GM12801 (cell line): ENCODE measurements around the gene MLLT10.

ENCODE experiments used
- TF ChIP-seq, protein P1 (sequence below): IDR thresholded peaks from one replicate; pipeline ENCODE4 v1.5.1; 2011; ENCODE audit warnings: control low read depth; ENCODE audit not compliant: insufficient read length; ENCODE audit errors: extremely low read depth

The MLLT10 gene

GRCh38 chr10:21528236-21529031 lies 5.6 kb upstream of the MLLT10 start:
- TF ChIP-seq, protein P1, sequence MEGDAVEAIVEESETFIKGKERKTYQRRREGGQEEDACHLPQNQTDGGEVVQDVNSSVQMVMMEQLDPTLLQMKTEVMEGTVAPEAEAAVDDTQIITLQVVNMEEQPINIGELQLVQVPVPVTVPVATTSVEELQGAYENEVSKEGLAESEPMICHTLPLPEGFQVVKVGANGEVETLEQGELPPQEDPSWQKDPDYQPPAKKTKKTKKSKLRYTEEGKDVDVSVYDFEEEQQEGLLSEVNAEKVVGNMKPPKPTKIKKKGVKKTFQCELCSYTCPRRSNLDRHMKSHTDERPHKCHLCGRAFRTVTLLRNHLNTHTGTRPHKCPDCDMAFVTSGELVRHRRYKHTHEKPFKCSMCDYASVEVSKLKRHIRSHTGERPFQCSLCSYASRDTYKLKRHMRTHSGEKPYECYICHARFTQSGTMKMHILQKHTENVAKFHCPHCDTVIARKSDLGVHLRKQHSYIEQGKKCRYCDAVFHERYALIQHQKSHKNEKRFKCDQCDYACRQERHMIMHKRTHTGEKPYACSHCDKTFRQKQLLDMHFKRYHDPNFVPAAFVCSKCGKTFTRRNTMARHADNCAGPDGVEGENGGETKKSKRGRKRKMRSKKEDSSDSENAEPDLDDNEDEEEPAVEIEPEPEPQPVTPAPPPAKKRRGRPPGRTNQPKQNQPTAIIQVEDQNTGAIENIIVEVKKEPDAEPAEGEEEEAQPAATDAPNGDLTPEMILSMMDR: no peak

DNA sequence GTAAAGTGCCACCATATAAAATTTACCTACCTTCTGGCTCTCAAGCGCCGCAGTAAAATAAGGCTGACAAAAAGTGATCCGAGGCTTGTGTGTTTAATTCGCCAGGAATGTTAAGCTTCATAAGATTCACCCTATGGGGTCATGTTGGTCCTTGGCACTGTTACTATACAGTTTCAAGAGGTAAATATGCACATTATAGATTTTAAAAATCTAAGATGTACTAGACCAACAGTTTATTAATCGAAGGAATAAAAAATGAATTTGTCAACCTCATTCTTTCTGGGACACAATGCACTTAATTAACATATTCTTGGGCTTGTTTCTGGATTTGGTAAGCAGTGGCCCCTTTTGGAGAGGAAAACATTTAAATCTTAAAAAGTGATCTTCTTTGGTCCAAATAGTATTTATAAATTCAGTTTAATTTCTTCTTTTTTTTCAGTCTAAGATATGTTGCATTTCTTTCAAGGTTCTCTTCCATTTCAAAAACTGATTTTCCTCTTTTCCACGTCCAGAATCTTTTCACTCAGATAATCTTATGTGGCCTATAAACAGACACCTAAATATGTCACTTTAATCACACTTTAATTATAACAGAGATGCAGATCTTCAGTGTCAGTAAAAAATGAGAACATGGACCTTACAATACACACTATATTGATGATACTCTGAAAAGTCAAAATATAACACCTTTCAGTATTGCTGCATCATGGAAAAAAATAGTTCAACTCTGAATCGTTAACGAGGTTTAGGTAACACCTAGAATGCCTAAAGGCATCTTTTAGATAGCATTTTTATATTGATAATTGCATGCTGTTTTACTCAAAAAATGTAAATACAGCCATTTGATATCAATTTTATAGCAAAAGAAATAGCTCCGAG lies 4.8 kb upstream of the MLLT10 start:
- TF ChIP-seq, protein P1: no peak

- TF ChIP-seq, protein P1: no peak
Observed at GRCh38 chr10:21530168-21530567, 3.9 kb upstream of the MLLT10 start.

DNA sequence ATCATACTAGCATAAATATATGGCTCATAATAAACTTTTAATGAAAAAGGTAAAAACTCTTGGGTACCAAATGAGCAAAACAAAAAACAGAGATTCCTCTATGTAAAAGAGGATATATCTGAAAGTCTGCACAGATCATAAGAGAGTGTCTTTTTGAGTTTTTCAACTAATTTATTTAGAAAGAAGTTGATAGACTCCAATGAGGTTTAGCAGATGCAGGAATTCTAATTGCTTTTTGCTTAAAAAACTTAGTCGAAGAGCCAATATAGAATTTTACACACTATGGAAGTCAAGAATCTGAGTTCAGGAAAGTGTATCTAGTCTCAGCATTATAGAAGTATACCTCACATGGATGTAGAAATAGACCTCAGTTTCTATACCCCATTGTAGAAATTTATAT lies 3.4 kb upstream of the MLLT10 start:
- TF ChIP-seq, protein P1: no peak

GRCh38 chr10:21531164-21531563 lies 2.9 kb upstream of the MLLT10 start:
- TF ChIP-seq, protein P1: no peak

DNA sequence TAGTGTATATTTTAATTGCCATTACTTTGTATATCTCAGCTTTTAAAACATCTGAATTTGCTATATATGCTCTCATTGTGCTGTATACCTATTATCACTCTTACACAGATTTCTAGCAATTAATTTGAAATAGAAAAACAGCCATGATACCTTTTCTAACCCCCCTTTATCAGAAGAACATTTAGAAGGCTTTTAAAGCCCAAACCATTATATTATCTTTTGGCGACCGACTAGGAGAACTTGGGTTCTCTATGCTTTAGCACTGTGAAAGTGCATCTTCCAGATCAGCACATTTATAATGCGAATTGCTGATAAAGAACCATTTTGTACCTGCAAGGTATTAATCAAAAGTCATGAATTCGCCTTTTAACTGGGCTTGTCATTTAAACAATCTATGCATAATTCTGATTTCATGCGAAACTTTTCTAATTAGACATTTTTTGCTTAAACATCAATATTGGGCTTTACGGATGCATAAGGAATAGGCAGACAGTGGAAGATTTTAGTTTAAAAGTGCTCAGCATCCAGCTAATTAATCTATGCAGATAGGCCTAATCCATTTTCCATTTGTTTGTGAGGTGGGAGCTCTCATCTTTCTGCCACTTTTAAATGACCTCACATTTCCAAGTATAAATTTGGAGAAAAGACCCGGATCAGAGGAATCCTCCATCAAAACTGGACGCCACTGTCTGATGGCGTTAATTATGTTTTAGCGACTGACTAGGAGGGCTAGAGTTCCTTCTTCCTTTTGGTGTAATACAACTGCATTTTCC lies 1.2 kb upstream of the MLLT10 start:
- TF ChIP-seq, protein P1: no peak

DNA sequence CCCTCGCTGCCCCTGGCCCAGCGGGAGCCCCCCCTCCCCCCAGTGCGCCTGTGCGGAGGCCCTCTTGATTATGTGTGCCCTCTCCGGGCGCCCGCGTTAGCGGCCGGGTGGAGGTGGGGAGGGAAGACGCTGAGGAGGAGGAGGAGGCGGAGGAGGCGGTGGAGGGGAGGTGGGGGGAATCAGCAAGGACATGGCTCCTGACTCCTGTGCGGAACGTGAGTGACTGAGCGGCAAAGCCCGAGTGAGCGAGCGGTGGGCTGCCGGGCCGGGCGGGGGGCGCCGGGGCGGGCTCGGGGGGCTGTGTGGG lies 201 bp downstream of the MLLT10 start:
- TF ChIP-seq, protein P1: no peak
